GM12878 (cell line): ENCODE measurements around the gene NEO1. TPM values are rescaled to one million over a fixed set of nuclear protein-coding genes. Genes with fewer than 3 reads are reported as not detected.

Experiments used
- ATAC-seq: fragments of 200-7000 bp; cut with Tn5 transposase; 3 replicates; pipeline ENCODE4 v1.9.1; 2020; ENCODE audit warnings: mild to moderate bottlenecking, moderate library complexity
- BruUV-seq: library from RNA; stranded (reverse); fragments of 400-500 nt; replicated peaks from 2 replicates; lab custom pipeline; 2021; lab: Mats Ljungman, UMichigan
- CTCF ChIA-PET: fragments of 300-600 bp; sonication (Branson Sonifier 250); formaldehyde crosslinking; extraction: SDS; loops from one replicate; lab custom pipeline; 2021; ENCODE audit warnings: inconsistent platforms; lab: Yijun Ruan, JAX
- POLR2A ChIA-PET: fragments of 350-600 bp; formaldehyde crosslinking; extraction: SDS; loops from one replicate; lab custom pipeline; 2021; ENCODE audit warnings: inconsistent platforms; lab: Charles Lee
- RAD21 ChIA-PET: fragments of 300-600 bp; sonication (Branson Sonifier 250); formaldehyde crosslinking; loops from one replicate; lab custom pipeline; 2023; ENCODE audit warnings: antibody characterized with exemption; ENCODE audit not compliant: unreplicated experiment; lab: Charles Lee
- SMC1A ChIA-PET: fragments of 300-600 bp; sonication (Branson Sonifier 250); formaldehyde crosslinking; loops from one replicate; lab custom pipeline; 2023; ENCODE audit not compliant: unreplicated experiment, uncharacterized antibody; lab: Charles Lee
- DNase-seq: peaks from one replicate; pipeline ENCODE4 v3.0.0-alpha.2; 2011; ENCODE audit warnings: low read depth, low spot score
- FAIRE-seq: peaks from 3 replicates; lab custom pipeline; 2011; peaks lifted over from hg19 to GRCh38; lab: Jason Lieb, UNC
- H2AFZ ChIP-seq: 2 replicates; pipeline ENCODE4 v1.6.0; 2011; ENCODE audit warnings: low read depth, low read length, control low read depth; ENCODE audit not compliant: control insufficient read depth
- H3K27ac ChIP-seq: 2 replicates; pipeline ENCODE4 v1.5.1; 2011; ENCODE audit warnings: control low read depth; ENCODE audit not compliant: control insufficient read depth, insufficient read depth
- H3K27me3 ChIP-seq, 2 experiments: replicated peaks in 1 of 2; 2 replicates each; pipeline versions ENCODE4 v1.6.0 to v1.6.1; 2011; ENCODE audit warnings: low read length in 1 of 2; ENCODE audit not compliant: control insufficient read depth in 2 of 2, insufficient read depth in 2 of 2
- H3K36me3 ChIP-seq, 2 experiments: 2 replicates each; pipeline ENCODE4 v1.5.1; 2011; ENCODE audit warnings: low read length in 1 of 2; ENCODE audit not compliant: control insufficient read depth in 2 of 2, insufficient read depth in 2 of 2
- H3K4me1 ChIP-seq: 2 replicates; pipeline ENCODE4 v1.6.1; 2011; ENCODE audit warnings: mild to moderate bottlenecking, low read length, moderate library complexity, mixed read lengths; ENCODE audit not compliant: control insufficient read depth, insufficient read depth
- H3K4me2 ChIP-seq: 2 replicates; pipeline ENCODE4 v1.6.0; 2011; ENCODE audit warnings: control low read depth; ENCODE audit not compliant: control insufficient read depth, insufficient read depth
- H3K4me3 ChIP-seq: fragments of 200-600 bp; sonication (generic); 2 replicates; pipeline ENCODE4 v1.5.1; 2016
- H3K79me2 ChIP-seq: 2 replicates; pipeline ENCODE4 v1.6.0; 2011; ENCODE audit warnings: low read length; ENCODE audit not compliant: control insufficient read depth, insufficient read depth
- H3K9ac ChIP-seq: 2 replicates; pipeline ENCODE4 v1.8.0; 2011; ENCODE audit warnings: low read length, control low read depth, mixed read lengths; ENCODE audit not compliant: control insufficient read depth, insufficient read depth
- H3K9me3 ChIP-seq: replicated peaks from 3 replicates; pipeline ENCODE4 v1.5.1; 2011; ENCODE audit warnings: mild to moderate bottlenecking, low read length; ENCODE audit not compliant: control insufficient read depth, insufficient read depth
- H4K20me1 ChIP-seq: 2 replicates; pipeline ENCODE4 v1.6.0; 2011; ENCODE audit not compliant: control insufficient read depth, insufficient read depth
- ATF7 ChIP-seq: fragments of 450-650 bp; IDR thresholded peaks from 2 replicates; pipeline ENCODE4 v1.6.1; 2016; ENCODE audit warnings: low read depth, mild to moderate bottlenecking
- BCL11A ChIP-seq: IDR thresholded peaks from 2 replicates; pipeline ENCODE4 v1.6.1; 2011; ENCODE audit warnings: low read depth, low read length
- BCLAF1 ChIP-seq: fragments of 450-650 bp; IDR thresholded peaks from 2 replicates; pipeline ENCODE4 v1.6.1; 2017; ENCODE audit warnings: antibody characterized with exemption, mild to moderate bottlenecking, moderate library complexity
- JUNB ChIP-seq: IDR thresholded peaks from 2 replicates; pipeline ENCODE4 v1.6.1; 2016; ENCODE audit warnings: antibody characterized with exemption, mild to moderate bottlenecking
- MTA2 ChIP-seq: fragments of 450-650 bp; IDR thresholded peaks from 2 replicates; pipeline ENCODE4 v1.6.1; 2016; ENCODE audit warnings: low read depth, mild to moderate bottlenecking, moderate library complexity
- POLR2A ChIP-seq: IDR thresholded peaks from 2 replicates; pipeline ENCODE4 v1.6.1; 2011; ENCODE audit warnings: low read depth, mild to moderate bottlenecking, low read length
- RFX5 ChIP-seq: IDR thresholded peaks from 2 replicates; pipeline ENCODE4 v1.6.1; 2011; ENCODE audit warnings: low read depth, low read length, improper control_type of control experiment
- SMARCA5 ChIP-seq: fragments of 450-650 bp; IDR thresholded peaks from 2 replicates; pipeline ENCODE4 v1.6.1; 2017; ENCODE audit warnings: mild to moderate bottlenecking
- SMC3 ChIP-seq: IDR thresholded peaks from 2 replicates; pipeline ENCODE4 v1.6.1; 2011; ENCODE audit warnings: low read length, improper control_type of control experiment, borderline replicate concordance
- TCF12 ChIP-seq: IDR thresholded peaks from 2 replicates; pipeline ENCODE4 v1.6.1; 2011; ENCODE audit warnings: low read depth, mild to moderate bottlenecking, low read length
- USF2 ChIP-seq: IDR thresholded peaks from 2 replicates; pipeline ENCODE4 v1.6.1; 2011; ENCODE audit warnings: low read depth, low read length, improper control_type of control experiment, borderline replicate concordance
- ZNF622 ChIP-seq: fragments of 450-650 bp; IDR thresholded peaks from 2 replicates; pipeline ENCODE4 v1.6.1; 2017; ENCODE audit warnings: mild to moderate bottlenecking, inconsistent platforms
- WGBS: methylation state at CpG from one replicate; pipeline ENCODE4 v1.1.6; 2016; ENCODE audit warnings: low lambda C conversion rate; ENCODE audit not compliant: insufficient replicate concordance, insufficient coverage; ENCODE audit errors: missing lambda C conversion rate; 5-methylcytosine and 5-hydroxymethylcytosine counted together
- in situ Hi-C: fragments of 300-500 bp; cut with MboI; formaldehyde crosslinking; loops from 9 replicates; pipeline ENCODE4 v1.14.3; 2018; ENCODE audit warnings: mixed read lengths
- intact Hi-C: fragments of 100-400 bp; cut with micrococcal nuclease; formaldehyde crosslinking; loops from one replicate; pipeline ENCODE4 v1.14.2; 2022; ENCODE audit not compliant: unreplicated experiment
- polyA plus RNA-seq, 11 experiments: library from polyadenylated mRNA; depleted of rRNA in 4 of 11; unstranded in 6 of 11; stranded (reverse) in 5 of 11; fragments of >200 nt; fragmentation: Nextera tagmentation in 4 of 11; fragmentation: Illumina TruSeq in 1 of 11; extraction: Ambion mirVana in 4 of 11; extraction: Trizol in 1 of 11; gene quantifications; 1 replicate in 1 of 11; 2 replicates in 10 of 11; pipeline versions ENCODE4 v1.2.1 to v1.2.3, GENCODE V29; 2011 to 2016; ENCODE audit warnings: inconsistent platforms in 2 of 11, missing spikeins in 2 of 11, low read depth in 1 of 11
- total RNA-seq, 4 experiments: library from RNA; depleted of rRNA in 3 of 4; stranded (reverse); fragments of >200 nt in 3 of 4; fragmentation: Illumina TruSeq in 1 of 4; extraction: Trizol in 1 of 4; gene quantifications; 2 replicates each; pipeline versions ENCODE4 v1.2.1 to v1.2.3, GENCODE V29; 2013 to 2021
- TF ChIP-seq, protein P1 (sequence below): IDR thresholded peaks from 2 replicates; pipeline ENCODE4 v1.6.1; 2011; ENCODE audit warnings: low read depth, mild to moderate bottlenecking, low read length, moderate library complexity, borderline replicate concordance; ENCODE audit errors: extremely low read depth

Gene NEO1
- total and polyA plus RNA-seq, 10 of the 15 experiments (the other 5 are each of a cell fraction or from before 2014, with no cell fraction given), result 0.03 to 2.0 (median 0.32) TPM

DNA sequence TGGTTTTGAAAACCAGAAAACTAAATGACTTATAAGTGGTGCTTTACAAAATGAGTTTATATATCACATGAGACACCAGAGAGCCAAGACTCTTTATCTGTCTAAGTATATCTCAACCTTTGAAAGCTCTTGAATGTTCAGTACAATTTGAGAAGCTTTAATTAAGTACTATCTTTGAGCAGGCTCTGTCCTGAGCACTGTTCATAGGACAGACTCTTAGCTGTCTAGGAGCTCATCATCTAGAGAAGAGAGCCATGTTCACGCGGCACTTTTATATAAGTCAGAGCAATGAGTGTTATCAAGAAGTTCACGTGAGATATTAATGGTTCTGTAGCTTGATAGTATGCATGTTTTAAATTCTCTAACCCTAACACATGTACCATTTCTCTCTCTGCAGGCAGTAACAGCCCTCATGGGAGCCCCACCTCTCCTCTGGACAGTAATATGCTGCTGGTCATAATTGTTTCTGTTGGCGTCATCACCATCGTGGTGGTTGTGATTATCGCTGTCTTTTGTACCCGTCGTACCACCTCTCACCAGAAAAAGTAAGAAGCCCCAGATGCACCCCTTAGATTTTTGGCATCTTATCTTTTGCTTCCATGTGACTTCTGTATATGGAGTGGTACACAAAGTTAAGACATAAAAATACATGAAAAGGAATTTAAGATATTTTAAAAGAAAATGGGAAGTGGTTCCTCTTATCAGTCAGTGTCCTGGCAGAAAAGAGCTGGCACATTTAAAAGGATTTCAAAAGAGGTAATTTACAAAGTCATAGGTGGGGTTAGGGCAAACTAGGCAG lies 230.5 kb downstream of the NEO1 start:
- FAIRE-seq, result no peak
- POLR2A ChIA-PET, result no interaction called here
- H3K9ac ChIP-seq, result no peak overlapping the region
- no peaks in the 10 kb centered on the region for H3K79me2 ChIP-seq
- no peaks in the 10 kb centered on the region for H3K36me3 ChIP-seq
- no peaks in the 10 kb centered on the region for H3K4me1 ChIP-seq
- H3K4me2 ChIP-seq, result no peak overlapping the region
- in situ Hi-C loops, result no loop called here
- TF ChIP-seq MTA2 (no peak), SMC3 (no peak)
- no peak overlapping the region for H3K27ac ChIP-seq
- SMC1A ChIA-PET, result interaction anchor here (1.2 to 1.4 kb wide), 2 partner anchors 10 to 135 kb away, joined by 3 to 5 read pairs; no protein-coding TSS in a partner anchor
- BruUV-seq, result no TSS peak
- RAD21 ChIA-PET, result no interaction called here
- no peaks in the 10 kb centered on the region for H3K27me3 ChIP-seq
- DNase-seq, result no peak
- intact Hi-C loops, result no loop called here
- WGBS, result 72% methylated on average over 8 of the region's 8 CpGs
- H3K9me3 ChIP-seq, result no peaks in the 10 kb centered on the region
- ATAC-seq, result no peak
- CTCF ChIA-PET, result interaction anchor here (1.4 to 2.6 kb wide), 3 partner anchors 9 to 42 kb away, joined by 7 read pairs; no protein-coding TSS in a partner anchor
- H4K20me1 ChIP-seq, result no peaks in the 10 kb centered on the region
- no peak overlapping the region for H2AFZ ChIP-seq
- no peak overlapping the region for H3K4me3 ChIP-seq

DNA sequence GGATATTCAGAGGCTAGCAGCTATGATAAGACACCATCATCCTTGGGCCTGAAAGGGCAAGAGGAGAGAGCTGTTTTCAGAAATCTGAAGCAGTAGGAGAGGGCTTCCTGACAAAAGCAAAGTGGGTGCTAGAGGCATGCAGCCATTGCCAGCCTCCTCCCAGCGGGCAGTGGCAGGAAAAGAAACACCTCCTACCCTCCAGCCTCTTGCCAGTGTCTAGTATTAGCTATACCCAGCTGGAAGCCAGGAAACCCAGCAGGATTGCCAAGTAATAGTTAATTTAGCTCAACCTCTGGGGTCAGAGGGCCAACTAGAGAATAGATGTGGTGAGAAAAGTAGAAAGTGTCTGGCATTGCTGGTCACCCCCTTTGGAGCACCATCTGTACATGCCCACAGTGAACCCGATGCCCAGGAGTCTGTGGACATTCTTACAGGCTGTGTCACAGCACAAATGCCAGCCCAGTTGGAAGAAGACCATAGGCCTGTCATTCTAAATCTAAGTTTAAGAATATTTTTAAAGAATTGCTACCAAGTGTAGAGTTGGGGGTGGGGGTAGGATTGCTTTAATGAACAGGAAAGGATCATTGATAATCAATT lies 231.2 kb downstream of the NEO1 start:
- SMC1A ChIA-PET, result interaction anchor here (1.2 to 1.4 kb wide), 2 partner anchors 10 to 136 kb away, joined by 3 to 5 read pairs; no protein-coding TSS in a partner anchor
- intact Hi-C loops (no loop called here), in situ Hi-C loops (no loop called here)
- Histone ChIP-seq H3K79me2 (no peaks in the 10 kb centered on the region), H3K4me2 (no peak overlapping the region), H3K9me3 (no peaks in the 10 kb centered on the region), H3K27ac (no peak overlapping the region), H3K4me3 (no peak overlapping the region), H3K27me3 (no peaks in the 10 kb centered on the region), H2AFZ (no peak overlapping the region), H4K20me1 (no peaks in the 10 kb centered on the region), H3K4me1 (no peaks in the 10 kb centered on the region), H3K36me3 (no peaks in the 10 kb centered on the region), H3K9ac (no peak overlapping the region)
- DNase-seq (no peak), FAIRE-seq (no peak), ATAC-seq (no peak)
- POLR2A ChIA-PET, result no interaction called here
- WGBS, result 16% methylated on average over 2 of the region's 2 CpGs
- CTCF ChIA-PET, result interaction anchor here (1.9 to 2.6 kb wide), 2 partner anchors 18 to 43 kb away, joined by 7 read pairs; no protein-coding TSS in a partner anchor
- RAD21 ChIA-PET, result no interaction called here
- BruUV-seq, result no TSS peak
- no peak for TF ChIP-seq ATF7
- no peak for TF ChIP-seq SMARCA5
- TF ChIP-seq JUNB, result no peak
- no peak for TF ChIP-seq POLR2A
- no peak for TF ChIP-seq USF2
- TF ChIP-seq RFX5, result no peak
- no peak for TF ChIP-seq BCLAF1
- TF ChIP-seq, protein P1, sequence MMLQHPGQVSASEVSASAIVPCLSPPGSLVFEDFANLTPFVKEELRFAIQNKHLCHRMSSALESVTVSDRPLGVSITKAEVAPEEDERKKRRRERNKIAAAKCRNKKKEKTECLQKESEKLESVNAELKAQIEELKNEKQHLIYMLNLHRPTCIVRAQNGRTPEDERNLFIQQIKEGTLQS, result no peak
- no peak for TF ChIP-seq ZNF622
- TF ChIP-seq TCF12, result no peak
- TF ChIP-seq BCL11A, result no peak
